ENCODE measurements around the gene RAB3A. TPM values are rescaled to one million over a fixed set of nuclear protein-coding genes. Genes with fewer than 3 reads are reported as not detected.
A peak's percentile ranks its signal among the peaks of the same experiment; 100 is the strongest.

RAB3A gene
- total and polyA plus RNA-seq, 9 of the 15 experiments (the other 6 are each of a cell fraction or from before 2014, with no cell fraction given), result 0.17 to 5.1 (median 0.90) TPM; not detected in 1

DNA sequence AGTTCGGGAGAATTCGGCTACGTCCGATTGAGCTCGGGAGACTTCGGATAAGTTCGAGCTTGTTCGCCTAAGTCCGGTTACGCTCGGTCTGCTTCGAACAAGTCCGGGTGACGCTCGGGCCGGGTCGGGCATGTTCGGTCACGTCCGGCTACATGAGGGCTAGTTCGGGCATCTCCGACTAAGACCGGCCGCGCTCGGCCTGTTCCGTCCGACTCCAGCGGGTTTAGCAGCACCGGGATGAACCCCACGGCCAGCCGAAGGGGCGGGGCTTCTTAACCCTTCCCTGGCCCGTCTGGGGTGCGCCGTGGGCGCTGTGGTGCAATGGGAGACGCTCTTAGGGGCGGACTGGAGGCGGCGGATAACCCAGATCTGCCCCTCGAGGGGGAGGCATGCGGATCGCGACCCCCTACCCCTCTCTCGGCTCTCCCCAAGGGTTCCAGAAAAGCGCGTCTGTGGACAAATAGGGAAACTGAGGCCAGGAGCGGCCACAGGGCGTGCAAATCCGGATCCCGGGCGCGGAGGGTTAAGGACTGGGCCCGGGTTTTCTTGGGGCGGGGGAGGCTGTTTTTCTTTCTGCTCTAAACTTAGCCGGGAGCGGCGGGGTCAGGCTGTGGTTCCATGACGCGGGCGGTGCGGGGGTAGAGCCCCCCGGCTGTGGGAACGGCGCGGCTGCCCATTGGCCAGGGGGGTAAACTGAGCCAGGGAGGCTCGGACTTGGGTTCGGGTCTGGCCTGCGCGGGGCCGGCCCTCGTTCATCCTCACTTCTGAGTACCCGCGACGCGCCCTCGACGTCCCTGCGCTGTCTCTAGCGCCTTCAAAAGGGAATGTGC lies 20.9 kb upstream of the RAB3A start (continued):
- TF ChIP-seq ZNF121 (CRISPR knock-in tag; conservative IDR thresholded peaks at IDR 0.05) (no peak), SMARCA4 (IDR thresholded peaks at IDR 0.05) (peak; percentile 50), HMGN3 (IDR thresholded peaks at IDR 0.05; ENCODE audit: borderline replicate concordance, extremely low read depth, insufficient read length, low read depth, low read length) (peak; percentile 24), EGR1 (conservative IDR thresholded peaks at IDR 0.05) (peak; percentile 76), MAFG (tag; conservative IDR thresholded peaks at IDR 0.05) (no peak), ZFX (CRISPR knock-in tag; IDR thresholded peaks at IDR 0.05) (peak; percentile 76), TRIM24 (IDR thresholded peaks at IDR 0.05) (peak in 1 of 2 experiments; percentile 50; a peak in 1 of 4 replicates), NEUROD1 (IDR thresholded peaks at IDR 0.05; ENCODE audit: borderline replicate concordance, low read depth, low read length, partially characterized antibody) (peak; percentile 41), NFIC (IDR thresholded peaks at IDR 0.05) (peak; percentile 56)
- TF ChIP-seq, protein P1, sequence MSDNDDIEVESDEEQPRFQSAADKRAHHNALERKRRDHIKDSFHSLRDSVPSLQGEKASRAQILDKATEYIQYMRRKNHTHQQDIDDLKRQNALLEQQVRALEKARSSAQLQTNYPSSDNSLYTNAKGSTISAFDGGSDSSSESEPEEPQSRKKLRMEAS (CRISPR knock-in tag; IDR thresholded peaks at IDR 0.05), result 0 out of 2 replicates have a peak, but pooled peaks have one; percentile 24
- TF ChIP-seq, protein P2, sequence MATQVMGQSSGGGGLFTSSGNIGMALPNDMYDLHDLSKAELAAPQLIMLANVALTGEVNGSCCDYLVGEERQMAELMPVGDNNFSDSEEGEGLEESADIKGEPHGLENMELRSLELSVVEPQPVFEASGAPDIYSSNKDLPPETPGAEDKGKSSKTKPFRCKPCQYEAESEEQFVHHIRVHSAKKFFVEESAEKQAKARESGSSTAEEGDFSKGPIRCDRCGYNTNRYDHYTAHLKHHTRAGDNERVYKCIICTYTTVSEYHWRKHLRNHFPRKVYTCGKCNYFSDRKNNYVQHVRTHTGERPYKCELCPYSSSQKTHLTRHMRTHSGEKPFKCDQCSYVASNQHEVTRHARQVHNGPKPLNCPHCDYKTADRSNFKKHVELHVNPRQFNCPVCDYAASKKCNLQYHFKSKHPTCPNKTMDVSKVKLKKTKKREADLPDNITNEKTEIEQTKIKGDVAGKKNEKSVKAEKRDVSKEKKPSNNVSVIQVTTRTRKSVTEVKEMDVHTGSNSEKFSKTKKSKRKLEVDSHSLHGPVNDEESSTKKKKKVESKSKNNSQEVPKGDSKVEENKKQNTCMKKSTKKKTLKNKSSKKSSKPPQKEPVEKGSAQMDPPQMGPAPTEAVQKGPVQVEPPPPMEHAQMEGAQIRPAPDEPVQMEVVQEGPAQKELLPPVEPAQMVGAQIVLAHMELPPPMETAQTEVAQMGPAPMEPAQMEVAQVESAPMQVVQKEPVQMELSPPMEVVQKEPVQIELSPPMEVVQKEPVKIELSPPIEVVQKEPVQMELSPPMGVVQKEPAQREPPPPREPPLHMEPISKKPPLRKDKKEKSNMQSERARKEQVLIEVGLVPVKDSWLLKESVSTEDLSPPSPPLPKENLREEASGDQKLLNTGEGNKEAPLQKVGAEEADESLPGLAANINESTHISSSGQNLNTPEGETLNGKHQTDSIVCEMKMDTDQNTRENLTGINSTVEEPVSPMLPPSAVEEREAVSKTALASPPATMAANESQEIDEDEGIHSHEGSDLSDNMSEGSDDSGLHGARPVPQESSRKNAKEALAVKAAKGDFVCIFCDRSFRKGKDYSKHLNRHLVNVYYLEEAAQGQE (IDR thresholded peaks at IDR 0.05; ENCODE audit: borderline replicate concordance), result peak; percentile 82
- TF ChIP-seq, protein P2 (CRISPR knock-in tag; IDR thresholded peaks at IDR 0.05; ENCODE audit: low read depth), result 0 out of 2 replicates have a peak, but pooled peaks have one; percentile 17
- TF ChIP-seq, protein P3, sequence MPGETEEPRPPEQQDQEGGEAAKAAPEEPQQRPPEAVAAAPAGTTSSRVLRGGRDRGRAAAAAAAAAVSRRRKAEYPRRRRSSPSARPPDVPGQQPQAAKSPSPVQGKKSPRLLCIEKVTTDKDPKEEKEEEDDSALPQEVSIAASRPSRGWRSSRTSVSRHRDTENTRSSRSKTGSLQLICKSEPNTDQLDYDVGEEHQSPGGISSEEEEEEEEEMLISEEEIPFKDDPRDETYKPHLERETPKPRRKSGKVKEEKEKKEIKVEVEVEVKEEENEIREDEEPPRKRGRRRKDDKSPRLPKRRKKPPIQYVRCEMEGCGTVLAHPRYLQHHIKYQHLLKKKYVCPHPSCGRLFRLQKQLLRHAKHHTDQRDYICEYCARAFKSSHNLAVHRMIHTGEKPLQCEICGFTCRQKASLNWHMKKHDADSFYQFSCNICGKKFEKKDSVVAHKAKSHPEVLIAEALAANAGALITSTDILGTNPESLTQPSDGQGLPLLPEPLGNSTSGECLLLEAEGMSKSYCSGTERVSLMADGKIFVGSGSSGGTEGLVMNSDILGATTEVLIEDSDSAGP (CRISPR knock-in tag; IDR thresholded peaks at IDR 0.05), result 0 out of 2 replicates have a peak, but pooled peaks have one; percentile 25
- TF ChIP-seq, protein P4, sequence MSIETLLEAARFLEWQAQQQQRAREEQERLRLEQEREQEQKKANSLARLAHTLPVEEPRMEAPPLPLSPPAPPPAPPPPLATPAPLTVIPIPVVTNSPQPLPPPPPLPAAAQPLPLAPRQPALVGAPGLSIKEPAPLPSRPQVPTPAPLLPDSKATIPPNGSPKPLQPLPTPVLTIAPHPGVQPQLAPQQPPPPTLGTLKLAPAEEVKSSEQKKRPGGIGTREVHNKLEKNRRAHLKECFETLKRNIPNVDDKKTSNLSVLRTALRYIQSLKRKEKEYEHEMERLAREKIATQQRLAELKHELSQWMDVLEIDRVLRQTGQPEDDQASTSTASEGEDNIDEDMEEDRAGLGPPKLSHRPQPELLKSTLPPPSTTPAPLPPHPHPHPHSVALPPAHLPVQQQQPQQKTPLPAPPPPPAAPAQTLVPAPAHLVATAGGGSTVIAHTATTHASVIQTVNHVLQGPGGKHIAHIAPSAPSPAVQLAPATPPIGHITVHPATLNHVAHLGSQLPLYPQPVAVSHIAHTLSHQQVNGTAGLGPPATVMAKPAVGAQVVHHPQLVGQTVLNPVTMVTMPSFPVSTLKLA (conservative IDR thresholded peaks at IDR 0.05), result no peak
